Measurements from ENCODE around the gene FYB2. TPM values are rescaled to one million over a fixed set of nuclear protein-coding genes. Genes with fewer than 3 reads are reported as not detected.

The FYB2 gene
- polyA plus RNA-seq, 2 of the 4 experiments (the other 2 are of a cell fraction) = not detected

DNA sequence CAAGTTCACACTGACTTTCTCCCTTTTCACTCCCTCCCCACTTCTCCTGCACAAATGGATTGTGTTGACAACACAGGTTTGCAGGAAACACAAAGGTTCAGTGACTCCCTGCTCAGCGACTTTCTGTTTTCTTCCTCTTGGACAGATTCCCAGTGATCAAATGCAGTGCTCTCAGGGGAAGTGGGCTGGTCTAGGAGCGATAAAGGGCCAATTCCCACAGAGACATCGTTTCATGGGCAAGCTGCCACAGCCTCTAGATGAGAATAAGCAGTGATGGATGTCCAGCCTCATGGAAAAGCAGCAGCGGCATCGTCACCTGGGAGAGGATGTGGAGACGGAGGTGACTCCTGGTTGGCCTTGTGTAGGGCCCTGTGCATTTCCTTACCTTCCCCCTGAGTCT lies 30.6 kb downstream of the FYB2 start:
- no peak overlapping the region for H3K4me2 ChIP-seq
- ATAC-seq (no peak), FAIRE-seq (no peak), DNase-seq (ENCODE audit: low read depth in 1 of 2, low spot score in 1 of 2) (no peak)
- TF ChIP-seq ZSCAN20 (CRISPR knock-in tag; IDR thresholded peaks at IDR 0.05) (no peak), RNF2 (IDR thresholded peaks at IDR 0.05; ENCODE audit: borderline replicate concordance, low read depth) (no peak), HOXB13 (CRISPR knock-in tag; IDR thresholded peaks at IDR 0.05; ENCODE audit: low read depth) (no peak), JUNB (IDR thresholded peaks at IDR 0.05) (no peak), POLR2A (IDR thresholded peaks at IDR 0.05; ENCODE audit: low read length) (no peak), NR3C1 (IDR thresholded peaks at IDR 0.05) (no peak)
- no peaks in the 10 kb centered on the region for H3K9me3 ChIP-seq
- no peak overlapping the region; a peak in 1 of 6 replicates for H3K27ac ChIP-seq
- CTCF ChIA-PET = no interaction called here
- POLR2A ChIA-PET = no interaction called here
- H3K4me3 ChIP-seq = no peak overlapping the region
- 53% methylated on average over 6 of the region's 6 CpGs for WGBS (ENCODE audit: missing lambda C conversion rate)
- H3K4me1 ChIP-seq = no peaks in the 10 kb centered on the region

DNA sequence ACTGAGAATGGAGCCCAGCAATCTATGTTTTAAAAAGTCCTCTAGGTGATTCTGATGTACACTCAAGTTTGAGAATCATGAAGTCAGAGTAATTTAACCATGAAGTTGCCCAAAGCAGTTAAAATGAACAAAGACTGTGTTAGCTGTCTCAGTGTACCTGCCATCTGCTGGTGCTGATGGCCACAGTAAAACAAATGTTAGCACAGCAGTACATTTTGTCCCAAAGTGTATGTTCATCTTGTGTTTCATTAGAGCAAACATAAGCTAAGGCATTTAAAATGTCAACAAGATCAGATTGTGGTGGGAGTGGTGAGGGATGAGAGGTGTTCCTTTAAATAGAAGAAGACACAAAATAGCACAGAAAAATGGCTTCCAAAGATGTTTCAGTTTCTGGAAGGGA lies 31.1 kb downstream of the FYB2 start:
- Histone ChIP-seq H3K4me1 (no peaks in the 10 kb centered on the region), H3K4me3 (no peak overlapping the region), H3K4me2 (no peak overlapping the region), H3K9me3 (no peaks in the 10 kb centered on the region), H3K27ac (no peak overlapping the region; a peak in 1 of 6 replicates)
- ChIA-PET POLR2A (no interaction called here), CTCF (interaction anchor here (1.2 kb wide), 1 partner anchor 33 kb away, joined by 5 read pairs; no protein-coding TSS in a partner anchor)
- FAIRE-seq (no peak), DNase-seq (ENCODE audit: low read depth in 1 of 2, low spot score in 1 of 2) (no peak), ATAC-seq (no peak)
- TF ChIP-seq FOSB (CRISPR knock-in tag; IDR thresholded peaks at IDR 0.05) (no peak), ZFP36 (IDR thresholded peaks at IDR 0.05; ENCODE audit: borderline replicate concordance, partially characterized antibody) (no peak), CHD4 (IDR thresholded peaks at IDR 0.05; ENCODE audit: borderline replicate concordance) (no peak), JUNB (IDR thresholded peaks at IDR 0.05) (no peak), POLR2AphosphoS2 (conservative IDR thresholded peaks at IDR 0.05; ENCODE audit: low read length) (no peak), FOSL2 (IDR thresholded peaks at IDR 0.05) (no peak), FOSL2 (CRISPR knock-in tag; IDR thresholded peaks at IDR 0.05) (no peak), RNF2 (IDR thresholded peaks at IDR 0.05; ENCODE audit: borderline replicate concordance, low read depth) (no peak), EP300 (IDR thresholded peaks at IDR 0.05) (no peak), KDM1A (IDR thresholded peaks at IDR 0.05; ENCODE audit: low read depth) (no peak), HOXA7 (CRISPR knock-in tag; IDR thresholded peaks at IDR 0.05) (no peak), MAZ (IDR thresholded peaks at IDR 0.05; ENCODE audit: borderline replicate concordance, low read depth, low read length) (no peak), NPAS2 (CRISPR knock-in tag; IDR thresholded peaks at IDR 0.05; ENCODE audit: borderline replicate concordance) (no peak), EHF (CRISPR knock-in tag; IDR thresholded peaks at IDR 0.05) (no peak), SREBF2 (IDR thresholded peaks at IDR 0.05) (no peak), ZNF302 (CRISPR knock-in tag; IDR thresholded peaks at IDR 0.05) (no peak), PHF8 (IDR thresholded peaks at IDR 0.05; ENCODE audit: borderline replicate concordance, low read depth) (no peak), HOXB13 (CRISPR knock-in tag; IDR thresholded peaks at IDR 0.05; ENCODE audit: low read depth) (no peak), HEYL (CRISPR knock-in tag; IDR thresholded peaks at IDR 0.05) (no peak)
- TF ChIP-seq, protein P1, sequence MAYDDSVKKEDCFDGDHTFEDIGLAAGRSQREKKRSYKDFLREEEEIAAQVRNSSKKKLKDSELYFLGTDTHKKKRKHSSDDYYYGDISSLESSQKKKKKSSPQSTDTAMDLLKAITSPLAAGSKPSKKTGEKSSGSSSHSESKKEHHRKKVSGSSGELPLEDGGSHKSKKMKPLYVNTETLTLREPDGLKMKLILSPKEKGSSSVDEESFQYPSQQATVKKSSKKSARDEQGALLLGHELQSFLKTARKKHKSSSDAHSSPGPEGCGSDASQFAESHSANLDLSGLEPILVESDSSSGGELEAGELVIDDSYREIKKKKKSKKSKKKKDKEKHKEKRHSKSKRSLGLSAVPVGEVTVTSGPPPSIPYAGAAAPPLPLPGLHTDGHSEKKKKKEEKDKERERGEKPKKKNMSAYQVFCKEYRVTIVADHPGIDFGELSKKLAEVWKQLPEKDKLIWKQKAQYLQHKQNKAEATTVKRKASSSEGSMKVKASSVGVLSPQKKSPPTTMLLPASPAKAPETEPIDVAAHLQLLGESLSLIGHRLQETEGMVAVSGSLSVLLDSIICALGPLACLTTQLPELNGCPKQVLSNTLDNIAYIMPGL (CRISPR knock-in tag; IDR thresholded peaks at IDR 0.05; ENCODE audit: borderline replicate concordance) = no peak
- TF ChIP-seq, protein P2, sequence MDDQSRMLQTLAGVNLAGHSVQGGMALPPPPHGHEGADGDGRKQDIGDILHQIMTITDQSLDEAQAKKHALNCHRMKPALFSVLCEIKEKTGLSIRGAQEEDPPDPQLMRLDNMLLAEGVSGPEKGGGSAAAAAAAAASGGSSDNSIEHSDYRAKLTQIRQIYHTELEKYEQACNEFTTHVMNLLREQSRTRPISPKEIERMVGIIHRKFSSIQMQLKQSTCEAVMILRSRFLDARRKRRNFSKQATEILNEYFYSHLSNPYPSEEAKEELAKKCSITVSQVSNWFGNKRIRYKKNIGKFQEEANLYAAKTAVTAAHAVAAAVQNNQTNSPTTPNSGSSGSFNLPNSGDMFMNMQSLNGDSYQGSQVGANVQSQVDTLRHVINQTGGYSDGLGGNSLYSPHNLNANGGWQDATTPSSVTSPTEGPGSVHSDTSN (IDR thresholded peaks at IDR 0.05) = no peak

DNA sequence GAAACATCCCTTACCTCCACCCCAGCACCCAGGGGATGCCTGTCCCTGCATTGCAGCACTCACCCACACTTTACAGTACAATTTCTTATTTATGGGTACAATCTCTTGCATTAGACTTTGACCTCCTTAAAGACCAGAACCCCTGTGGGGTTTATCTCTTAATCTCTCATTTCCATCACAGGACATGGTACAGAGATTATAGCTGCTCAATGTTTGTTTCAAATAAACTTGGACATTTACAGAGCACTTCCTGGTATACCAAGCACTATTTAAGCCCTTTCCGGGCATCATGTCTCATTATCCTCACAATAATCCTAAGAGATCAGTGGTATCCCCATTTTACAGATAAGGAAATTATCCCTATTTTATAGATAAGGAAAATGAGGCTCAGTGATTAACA lies 31.9 kb downstream of the FYB2 start:
- Histone ChIP-seq H3K27ac (no peak overlapping the region), H3K4me2 (no peak overlapping the region), H3K4me1 (no peaks in the 10 kb centered on the region), H3K9me3 (no peaks in the 10 kb centered on the region), H3K4me3 (no peak overlapping the region)
- POLR2A ChIA-PET = no interaction called here
- ATAC-seq (no peak), DNase-seq (ENCODE audit: low read depth in 1 of 2, low spot score in 1 of 2) (no peak), FAIRE-seq (no peak)
- WGBS (ENCODE audit: missing lambda C conversion rate) = 39% methylated on average over 1 of the region's 1 CpG
- CTCF ChIA-PET = interaction anchor here (1.2 kb wide), 1 partner anchor 34 kb away, joined by 5 read pairs; no protein-coding TSS in a partner anchor
- TF ChIP-seq POLR2AphosphoS2 (conservative IDR thresholded peaks at IDR 0.05; ENCODE audit: low read length) (no peak), TFCP2L1 (CRISPR knock-in tag; IDR thresholded peaks at IDR 0.05) (no peak), BHLHE40 (IDR thresholded peaks at IDR 0.05; ENCODE audit: low read depth, low read length) (no peak), CBX8 (IDR thresholded peaks at IDR 0.05) (no peak), RCOR1 (IDR thresholded peaks at IDR 0.05; ENCODE audit: low read depth, low read length) (no peak), POLR2A (IDR thresholded peaks at IDR 0.05; ENCODE audit: low read length) (no peak), ESRRA (IDR thresholded peaks at IDR 0.05; ENCODE audit: borderline replicate concordance, low read length) (no peak), NPAS2 (CRISPR knock-in tag; IDR thresholded peaks at IDR 0.05; ENCODE audit: borderline replicate concordance) (no peak), FOSB (CRISPR knock-in tag; IDR thresholded peaks at IDR 0.05) (no peak), KDM1A (IDR thresholded peaks at IDR 0.05; ENCODE audit: low read depth) (no peak), FOSL2 (IDR thresholded peaks at IDR 0.05) (no peak), FOSL2 (CRISPR knock-in tag; IDR thresholded peaks at IDR 0.05) (no peak), RFX5 (IDR thresholded peaks at IDR 0.05) (no peak)
- TF ChIP-seq, protein P3, sequence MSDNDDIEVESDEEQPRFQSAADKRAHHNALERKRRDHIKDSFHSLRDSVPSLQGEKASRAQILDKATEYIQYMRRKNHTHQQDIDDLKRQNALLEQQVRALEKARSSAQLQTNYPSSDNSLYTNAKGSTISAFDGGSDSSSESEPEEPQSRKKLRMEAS (IDR thresholded peaks at IDR 0.05) = no peak
- TF ChIP-seq, protein P4, sequence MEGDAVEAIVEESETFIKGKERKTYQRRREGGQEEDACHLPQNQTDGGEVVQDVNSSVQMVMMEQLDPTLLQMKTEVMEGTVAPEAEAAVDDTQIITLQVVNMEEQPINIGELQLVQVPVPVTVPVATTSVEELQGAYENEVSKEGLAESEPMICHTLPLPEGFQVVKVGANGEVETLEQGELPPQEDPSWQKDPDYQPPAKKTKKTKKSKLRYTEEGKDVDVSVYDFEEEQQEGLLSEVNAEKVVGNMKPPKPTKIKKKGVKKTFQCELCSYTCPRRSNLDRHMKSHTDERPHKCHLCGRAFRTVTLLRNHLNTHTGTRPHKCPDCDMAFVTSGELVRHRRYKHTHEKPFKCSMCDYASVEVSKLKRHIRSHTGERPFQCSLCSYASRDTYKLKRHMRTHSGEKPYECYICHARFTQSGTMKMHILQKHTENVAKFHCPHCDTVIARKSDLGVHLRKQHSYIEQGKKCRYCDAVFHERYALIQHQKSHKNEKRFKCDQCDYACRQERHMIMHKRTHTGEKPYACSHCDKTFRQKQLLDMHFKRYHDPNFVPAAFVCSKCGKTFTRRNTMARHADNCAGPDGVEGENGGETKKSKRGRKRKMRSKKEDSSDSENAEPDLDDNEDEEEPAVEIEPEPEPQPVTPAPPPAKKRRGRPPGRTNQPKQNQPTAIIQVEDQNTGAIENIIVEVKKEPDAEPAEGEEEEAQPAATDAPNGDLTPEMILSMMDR (IDR thresholded peaks at IDR 0.05) = no peak

All from A549 (cell line).